Measurements from ENCODE around the gene C9orf43.

C9orf43 gene

DNA sequence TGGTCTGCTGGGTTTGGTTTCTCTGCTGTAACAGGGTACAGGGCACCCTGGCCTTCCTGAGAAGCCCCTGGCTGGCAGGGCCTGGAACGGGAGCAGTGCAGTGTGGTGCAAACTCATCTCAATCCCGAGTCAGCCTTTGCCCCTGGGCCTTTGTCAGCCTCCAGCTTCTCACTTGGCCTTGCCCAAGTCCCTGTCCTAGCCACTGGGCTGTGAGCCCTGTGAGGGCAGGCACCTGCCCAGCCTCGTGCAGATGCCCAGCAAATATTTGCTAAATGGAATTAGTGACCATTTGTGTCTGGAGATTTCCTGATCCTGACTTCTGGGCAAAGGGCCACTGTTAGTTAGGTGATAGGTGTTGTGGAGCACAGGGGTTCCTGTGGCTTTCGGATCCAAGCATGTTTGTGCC, 66.0 kb downstream of the C9orf43 start:
- DNase-seq (ENCODE audit: low read depth): no peak
- TF ChIP-seq CTCF (conservative IDR thresholded peaks at IDR 0.05; ENCODE audit: low read depth, low read length): no peak
- H3K4me3 ChIP-seq (ENCODE audit: low read depth, low read length): no peak overlapping the region

GRCh38 chr9:113477058-113477457, 66.5 kb downstream of the C9orf43 start:
- DNase-seq (ENCODE audit: low read depth): no peak
- TF ChIP-seq CTCF (conservative IDR thresholded peaks at IDR 0.05; ENCODE audit: low read depth, low read length): no peak
- no peak overlapping the region for H3K4me3 ChIP-seq (ENCODE audit: low read depth, low read length)

- TF ChIP-seq CTCF (conservative IDR thresholded peaks at IDR 0.05; ENCODE audit: low read depth, low read length): no peak
- no peak for DNase-seq (ENCODE audit: low read depth)
- H3K4me3 ChIP-seq (ENCODE audit: low read depth, low read length): no peak overlapping the region
Observed at GRCh38 chr9:113477661-113478060, 67.1 kb downstream of the C9orf43 start.

GRCh38 chr9:113479174-113479621, 68.7 kb downstream of the C9orf43 start:
- no peak for TF ChIP-seq CTCF (conservative IDR thresholded peaks at IDR 0.05; ENCODE audit: low read depth, low read length)
- H3K4me3 ChIP-seq (ENCODE audit: low read depth, low read length): no peak overlapping the region
- DNase-seq (ENCODE audit: low read depth): peak; percentile 17
